SW 1271 (cell line): ENCODE measurements around the gene PRAMEF20.
"Not testable (repeated sequence)": the region's sequence is repeated elsewhere in the genome, so short reads cannot be mapped to it uniquely, and the experiment has no call there.

Experiments used
- DNase-seq, 2 experiments: peaks; one replicate each; lab custom pipeline; 2025; lab: John Stamatoyannopoulos, UW

PRAMEF20 gene

GRCh38 chr1:13410150-13410549 is at the start of gene PRAMEF20:
Gene PRAMEF20, plus strand, starts transcription at chr1:13410450. Its CDS starts 5,905 bp downstream, at chr1:13416355.
- not testable (repeated sequence) for DNase-seq

DNA sequence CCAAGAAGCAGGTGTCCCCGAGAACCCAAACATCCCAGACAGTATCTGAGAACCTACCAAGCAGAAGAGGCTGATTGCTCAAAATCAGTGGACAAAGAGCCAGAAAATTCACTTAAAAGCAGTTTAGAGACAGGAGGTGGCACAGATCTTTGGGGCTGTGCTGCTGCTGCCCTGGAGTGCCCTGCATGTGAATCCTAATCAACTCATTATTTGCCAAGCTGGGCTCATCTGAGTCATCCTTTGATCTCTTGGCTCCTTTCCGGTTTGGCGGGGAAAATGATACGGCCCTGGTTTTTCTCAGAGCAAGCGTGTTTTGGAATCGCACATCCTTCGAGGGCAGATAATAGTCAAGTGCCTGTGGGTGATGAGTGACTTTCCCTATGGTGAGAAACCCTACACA is 47.9 kb upstream of the PRAMEF20 start:
- not testable (repeated sequence) for DNase-seq

GRCh38 chr1:13364928-13365327 is 45.3 kb upstream of the PRAMEF20 start:
- DNase-seq: not testable (repeated sequence)

DNA sequence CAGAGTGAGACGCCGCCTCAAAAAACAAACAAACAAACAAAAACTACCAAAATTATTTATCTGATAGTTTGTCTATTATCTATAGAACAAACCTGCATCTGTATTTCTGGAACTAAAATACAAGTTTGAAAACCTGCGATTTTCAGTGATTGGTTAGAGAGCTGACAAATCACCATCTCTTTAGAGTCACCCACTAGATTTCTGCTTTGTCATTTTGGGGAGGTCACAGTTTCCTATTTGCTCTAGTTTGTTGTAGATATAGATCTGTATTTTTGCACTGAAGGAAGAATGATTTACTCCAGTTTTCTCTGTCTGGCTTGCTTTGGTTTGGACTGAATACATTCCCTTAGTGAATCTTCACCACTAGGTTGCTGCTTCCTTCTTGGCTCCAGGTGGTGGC is 43.7 kb upstream of the PRAMEF20 start:
- DNase-seq: not testable (repeated sequence)

GRCh38 chr1:13368544-13368943 is 41.7 kb upstream of the PRAMEF20 start:
- DNase-seq: not testable (repeated sequence)

DNA sequence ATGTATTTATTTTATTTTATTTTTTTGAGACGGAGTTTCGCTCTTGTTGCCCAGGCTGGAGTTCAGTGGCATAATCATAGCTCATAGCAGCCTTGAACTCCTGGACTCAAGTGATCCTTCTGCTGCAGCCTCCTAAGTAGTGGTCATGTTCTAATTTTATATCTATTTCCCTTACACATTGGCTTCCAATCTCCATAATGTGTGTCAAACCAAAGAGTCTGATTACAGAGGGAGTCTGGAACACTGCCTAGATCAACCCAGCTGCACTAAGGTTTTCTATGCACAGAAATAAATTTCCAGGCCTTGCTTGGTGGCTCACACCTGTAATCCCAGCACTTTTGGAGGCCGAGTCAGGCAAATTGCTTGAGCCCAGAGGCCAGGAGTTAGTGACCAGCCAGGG is 31.3 kb upstream of the PRAMEF20 start:
- not testable (repeated sequence) for DNase-seq

GRCh38 chr1:13380380-13380779 is 29.9 kb upstream of the PRAMEF20 start:
- not testable (repeated sequence) for DNase-seq

DNA sequence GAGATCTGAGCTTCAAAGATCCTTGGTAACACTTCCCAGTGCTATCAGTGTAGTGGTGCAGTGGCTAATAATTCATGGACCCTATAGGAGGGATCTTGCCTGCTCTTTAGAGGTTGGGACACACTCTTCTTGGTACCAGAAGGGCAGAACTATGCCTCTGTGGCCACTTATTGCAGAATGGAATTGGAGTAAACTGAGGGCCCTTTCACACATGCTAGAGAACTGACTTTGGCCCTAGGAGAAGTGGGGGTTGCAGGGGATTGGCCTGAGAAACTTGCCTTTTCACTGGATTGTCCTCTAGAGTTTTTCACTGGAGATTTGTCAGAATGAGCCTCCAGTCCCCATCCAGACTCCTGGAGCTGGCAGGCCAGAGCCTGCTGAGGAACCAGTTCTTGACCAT is 20.9 kb upstream of the PRAMEF20 start, which contains the start of gene PRAMEF17:
Gene PRAMEF17 (plus strand): TSS at position 301 of the 400 bp plus-strand sequence. CDS start 26 bp downstream, at position 327.
- not testable (repeated sequence) for DNase-seq

DNA sequence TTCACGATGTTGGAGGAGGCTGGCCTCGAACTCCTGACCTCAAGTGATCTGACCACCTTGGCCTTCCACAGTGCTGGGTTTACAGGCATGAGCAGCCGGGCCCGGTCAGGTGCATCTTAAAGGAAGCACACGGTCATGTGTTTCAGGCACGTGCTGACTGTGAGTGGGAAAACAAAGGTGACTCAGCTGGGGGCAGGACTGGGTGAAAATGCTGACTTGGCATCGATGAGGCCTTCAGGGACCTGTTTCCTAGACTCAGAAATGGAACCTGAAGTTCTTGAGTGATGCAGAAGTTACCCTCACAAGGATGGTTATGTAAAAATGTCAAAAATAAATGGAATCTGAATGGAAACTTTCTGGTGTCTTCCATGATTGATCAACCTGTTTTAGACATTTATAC is 17.2 kb upstream of the PRAMEF20 start:
- DNase-seq: not testable (repeated sequence)

- not testable (repeated sequence) for DNase-seq
Observed at GRCh38 chr1:13394761-13395160, 15.5 kb upstream of the PRAMEF20 start.

DNA sequence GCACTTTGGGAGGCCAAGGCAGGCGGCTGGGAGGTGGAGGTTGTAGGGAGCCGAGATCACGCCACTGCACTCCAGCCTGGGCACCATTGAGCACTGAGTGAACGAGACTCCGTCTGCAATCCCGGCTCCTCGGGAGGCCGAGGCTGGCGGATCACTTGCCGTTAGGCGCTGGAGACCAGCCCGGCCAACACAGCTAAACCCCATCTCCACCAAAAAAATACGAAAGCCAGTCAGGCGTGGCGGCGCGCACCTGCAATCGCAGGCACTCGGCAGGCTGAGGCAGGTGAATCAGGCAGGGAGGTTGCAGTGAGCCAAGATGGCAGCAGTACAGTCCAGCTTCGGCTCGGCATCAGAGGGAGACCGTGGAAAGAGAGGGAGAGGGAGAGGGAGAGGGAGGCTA is 14.9 kb upstream of the PRAMEF20 start:
- not testable (repeated sequence) for DNase-seq

DNA sequence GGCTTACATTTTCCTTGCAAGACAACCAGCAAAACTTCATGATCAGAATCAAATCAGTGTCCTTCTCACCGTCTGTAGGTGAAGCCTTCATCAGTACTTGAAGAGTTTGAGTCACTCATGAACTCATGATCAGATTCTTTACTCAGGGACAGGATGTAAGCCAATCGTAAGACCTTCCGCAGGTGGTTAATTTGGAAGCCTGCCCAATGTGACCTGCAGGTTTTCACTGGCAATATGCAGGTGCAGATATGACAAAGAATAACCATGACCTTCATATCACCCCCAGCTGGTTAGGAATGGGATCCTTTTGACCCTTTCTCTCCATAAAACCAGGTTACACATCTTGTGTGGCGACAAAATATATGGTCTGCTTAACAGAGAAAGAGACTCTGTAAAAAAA is 2.4 kb upstream of the PRAMEF20 start:
- DNase-seq: no peak

DNA sequence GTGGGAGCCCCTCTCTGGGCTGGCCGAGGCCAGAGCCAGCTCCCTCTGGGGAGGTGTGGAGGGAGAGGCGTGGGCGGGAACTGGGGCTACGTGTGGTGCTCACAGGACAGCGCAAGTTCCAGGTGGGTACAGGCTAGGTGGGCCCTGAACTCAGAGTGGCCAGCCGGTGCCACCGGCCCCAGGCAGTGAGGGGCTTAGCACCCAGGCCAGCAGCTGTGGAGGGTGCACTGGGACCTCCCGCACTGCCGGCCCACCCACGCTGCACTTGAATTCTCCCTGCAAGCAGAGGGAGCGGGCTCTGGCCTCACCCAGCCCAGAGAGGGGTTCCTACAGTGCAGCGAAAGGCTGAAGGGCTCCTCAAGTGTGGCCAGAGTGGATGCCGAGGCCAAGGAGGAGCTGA is 20.2 kb downstream of the PRAMEF20 start:
- DNase-seq: no peak

- no peak for DNase-seq
Observed at GRCh38 chr1:13432251-13432650, 22.0 kb downstream of the PRAMEF20 start.

DNA sequence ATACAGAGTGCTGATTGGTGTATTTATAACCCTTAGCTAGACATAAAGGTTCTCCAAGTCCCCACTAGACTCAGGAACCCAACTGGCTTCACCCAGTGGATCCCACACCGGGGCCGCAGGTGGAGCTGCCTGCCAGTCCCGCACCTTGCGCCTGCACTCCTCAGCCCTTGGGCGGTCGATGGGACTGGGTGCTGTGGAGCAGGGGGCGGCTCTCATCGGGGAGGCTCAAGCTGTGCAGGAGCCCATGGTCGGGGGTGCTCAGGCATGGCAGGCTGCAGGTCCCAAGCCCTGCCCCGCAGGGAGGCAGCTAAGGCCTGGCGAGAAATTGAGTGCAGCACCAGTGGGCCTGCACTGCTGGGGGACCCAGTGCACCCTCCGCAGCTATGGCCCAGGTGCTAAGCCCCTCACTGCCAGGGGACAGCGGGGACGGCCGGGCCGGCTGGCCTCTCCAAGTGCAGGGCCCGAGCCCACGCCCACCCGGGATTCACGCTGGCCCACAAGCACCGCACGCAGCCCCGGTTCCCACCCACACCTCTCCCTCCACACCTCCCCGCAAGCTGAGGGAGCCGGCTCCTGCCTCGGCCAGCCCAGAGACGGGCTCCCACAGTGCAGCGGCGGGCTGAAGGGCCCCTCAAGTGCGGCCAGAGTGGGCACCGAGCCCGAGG is 23.6 kb downstream of the PRAMEF20 start:
- not testable (repeated sequence) for DNase-seq

DNA sequence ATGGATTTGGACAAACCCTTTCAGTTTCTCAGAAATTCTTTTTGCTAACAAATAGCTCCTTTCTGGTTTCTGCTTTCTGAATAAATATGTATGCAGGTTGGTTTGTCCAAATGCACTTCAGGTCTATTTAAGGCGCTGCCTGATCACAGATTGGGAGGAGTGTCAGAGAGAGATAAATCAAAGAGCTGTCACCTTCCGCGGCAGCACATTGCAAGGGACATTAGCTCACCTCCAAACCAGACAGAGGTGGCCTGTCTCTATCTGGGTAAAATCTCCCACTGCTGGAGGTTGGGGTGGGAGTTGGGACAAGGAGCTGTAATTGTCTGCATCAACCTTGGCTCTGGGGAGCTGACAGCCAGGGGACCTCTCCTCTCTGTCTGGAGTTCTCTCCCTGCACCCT is 25.2 kb downstream of the PRAMEF20 start:
- no peak for DNase-seq

- DNase-seq: not testable (repeated sequence)
Observed at GRCh38 chr1:13439104-13439783, 29.0 kb downstream of the PRAMEF20 start.

GRCh38 chr1:13443335-13443979 is 33.2 kb downstream of the PRAMEF20 start:
- DNase-seq: no peak

DNA sequence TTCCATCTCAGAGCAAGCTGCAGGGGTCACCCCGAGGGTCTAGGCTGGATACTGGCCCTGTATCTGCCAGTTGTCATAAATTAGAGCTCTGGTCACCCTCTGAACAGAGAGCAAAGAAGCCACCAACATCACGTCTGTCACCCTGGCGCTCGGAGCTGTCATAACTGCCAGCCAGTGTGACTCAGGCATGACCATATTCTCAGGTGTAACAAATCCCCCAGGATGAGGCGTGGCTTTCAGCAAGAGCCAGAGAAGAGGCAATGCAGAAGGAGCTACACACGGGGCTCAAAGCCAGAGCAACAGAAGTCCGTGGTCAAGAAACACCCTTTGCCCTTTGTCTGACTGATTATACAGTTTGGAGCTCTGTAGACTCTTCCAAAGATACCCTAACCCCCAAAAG is 40.0 kb downstream of the PRAMEF20 start:
- no peak for DNase-seq

DNA sequence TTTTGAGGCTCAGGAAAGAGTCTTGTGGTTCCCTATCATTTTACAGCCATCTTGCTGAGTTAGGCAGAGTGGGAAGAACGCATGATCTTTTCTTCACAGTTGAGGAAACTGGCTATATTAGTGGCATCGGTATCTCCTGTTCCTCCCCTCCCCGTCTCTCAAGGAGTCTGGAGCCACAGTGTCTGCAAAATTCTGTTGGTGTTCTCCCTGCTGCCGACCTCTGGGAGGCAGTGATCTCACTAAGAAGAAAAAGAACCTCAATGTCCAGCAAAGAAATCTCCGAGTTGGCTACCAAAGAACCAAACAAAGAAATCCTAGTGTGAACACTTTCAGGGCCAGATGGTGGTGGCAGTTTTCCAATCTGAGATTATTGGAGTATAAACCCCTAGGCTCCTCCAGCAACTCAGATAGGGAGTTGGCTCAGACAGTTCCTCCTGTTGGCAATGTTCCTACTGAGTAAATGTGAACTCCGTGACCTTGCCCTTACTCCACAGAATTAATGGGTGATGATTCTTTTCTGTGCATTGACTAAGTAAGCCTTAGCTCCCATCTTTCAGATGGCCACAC is 41.2 kb downstream of the PRAMEF20 start:
- no peak for DNase-seq

DNA sequence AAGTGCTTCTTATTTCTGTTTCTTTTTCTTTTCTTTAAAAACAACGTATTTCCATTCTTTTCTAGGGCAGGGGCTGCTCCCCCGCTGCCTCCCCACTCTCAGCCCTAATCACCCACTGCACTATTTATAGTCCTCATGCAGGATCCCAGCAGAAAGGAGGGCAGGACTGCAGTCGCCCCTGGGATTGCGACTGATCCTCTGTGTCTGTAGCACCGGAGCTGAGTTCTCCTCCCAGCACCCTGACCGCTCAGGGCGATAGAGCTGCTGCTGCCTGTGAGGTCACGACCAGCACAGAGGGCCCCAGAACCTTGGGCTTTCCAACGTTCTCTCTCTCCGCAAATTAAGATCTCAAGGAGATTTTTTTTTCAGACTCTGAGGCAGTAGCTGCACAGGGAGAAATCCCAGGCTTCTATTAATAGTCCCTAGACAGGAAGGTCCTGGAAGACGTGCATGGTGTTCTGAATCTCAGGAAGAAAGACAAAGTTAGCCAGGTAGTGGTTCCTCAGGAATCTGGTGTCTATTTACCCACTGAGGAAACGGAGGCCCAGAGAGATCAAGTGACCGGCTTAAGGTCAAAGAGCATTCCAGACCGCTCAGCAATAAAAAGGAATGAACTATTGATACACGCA is 46.8 kb downstream of the PRAMEF20 start:
- no peak for DNase-seq

- no peak for DNase-seq
Observed at GRCh38 chr1:13461977-13462376, 51.7 kb downstream of the PRAMEF20 start.
